ENCODE data around the gene ISL2. TPM values are rescaled to one million over a fixed set of nuclear protein-coding genes. Genes with fewer than 3 reads are reported as not detected.

Gene ISL2
- total and polyA plus RNA-seq, 4 donors, result 0.03 to 0.14 TPM; not detected in 2

GRCh38 chr15:76378691-76379090, 42.1 kb downstream of the ISL2 start:
- Histone ChIP-seq H3K36me3 (ENCODE audit: control insufficient read depth in 4 of 4, insufficient read depth in 3 of 4, low read depth in 1 of 4, low read length in 3 of 4) (no peaks in the 10 kb centered on the region), H3K27ac (ENCODE audit: low read depth in 1 of 2, low read length in 2 of 2) (no peak overlapping the region), H3K4me1 (ENCODE audit: control insufficient read depth in 4 of 4, insufficient read depth in 4 of 4, low read length in 3 of 4) (peaks cover 2 to 13% (median 5%) of the 10 kb centered on the region in 4 donors), H3K4me3 (ENCODE audit: low read depth in 1 of 3, low read length in 3 of 3) (no peak overlapping the region), H3K9ac (ENCODE audit: low read depth in 1 of 2, low read length in 2 of 2) (no peak overlapping the region), H3K9me3 (ENCODE audit: control insufficient read depth in 4 of 4, low read length in 3 of 4) (no peaks in the 10 kb centered on the region), H3K27me3 (ENCODE audit: control insufficient read depth in 4 of 4, insufficient read depth in 4 of 4, low read length in 3 of 4) (no peaks in the 10 kb centered on the region)
- DNase-seq (ENCODE audit: low spot score), result no peak
- WGBS, result 97% methylated on average over 1 of the region's 1 CpG
- TF ChIP-seq ATF3 (IDR thresholded peaks at IDR 0.05) (no peak), REST (IDR thresholded peaks at IDR 0.05) (no peak)

GRCh38 chr15:76380249-76380648, 43.7 kb downstream of the ISL2 start:
- WGBS, result 97% methylated on average over 1 of the region's 1 CpG
- H3K36me3 ChIP-seq (ENCODE audit: control insufficient read depth in 4 of 4, insufficient read depth in 3 of 4, low read depth in 1 of 4, low read length in 3 of 4), result no peaks in the 10 kb centered on the region
- no peaks in the 10 kb centered on the region for H3K27me3 ChIP-seq (ENCODE audit: control insufficient read depth in 4 of 4, insufficient read depth in 4 of 4, low read length in 3 of 4)
- H3K9me3 ChIP-seq (ENCODE audit: control insufficient read depth in 4 of 4, low read length in 3 of 4), result no peaks in the 10 kb centered on the region
- no peak overlapping the region for H3K4me3 ChIP-seq (ENCODE audit: low read depth in 1 of 3, low read length in 3 of 3)
- H3K9ac ChIP-seq (ENCODE audit: low read depth in 1 of 2, low read length in 2 of 2), result no peak overlapping the region
- no peak for TF ChIP-seq NR2F2 (IDR thresholded peaks at IDR 0.05)
- TF ChIP-seq ZBTB33 (IDR thresholded peaks at IDR 0.05), result no peak
- TF ChIP-seq FOXA1 (IDR thresholded peaks at IDR 0.05), result no peak
- TF ChIP-seq CTCF (IDR thresholded peaks at IDR 0.05; ENCODE audit: low read depth, low read length, missing input control), result no peak
- TF ChIP-seq HNF4G (IDR thresholded peaks at IDR 0.05), result no peak
- TF ChIP-seq JUND (IDR thresholded peaks at IDR 0.05), result no peak
- no peak for TF ChIP-seq TAF1 (conservative IDR thresholded peaks at IDR 0.05)
- no peak for TF ChIP-seq RAD21 (IDR thresholded peaks at IDR 0.05)
- no peak for TF ChIP-seq SP1 (IDR thresholded peaks at IDR 0.05)
- TF ChIP-seq REST (IDR thresholded peaks at IDR 0.05), result no peak
- no peak for TF ChIP-seq RXRA (IDR thresholded peaks at IDR 0.05)
- no peak overlapping the region for H3K27ac ChIP-seq (ENCODE audit: low read depth in 1 of 2, low read length in 2 of 2)
- H3K4me1 ChIP-seq (ENCODE audit: control insufficient read depth in 4 of 4, insufficient read depth in 4 of 4, low read length in 3 of 4), result peaks cover 2 to 13% (median 5%) of the 10 kb centered on the region in 4 donors
- DNase-seq (ENCODE audit: low spot score), result no peak
